Stimulated activated CD4-positive, alpha-beta T cell treated with anti-CD3 and anti-CD28 coated beads, Interleukin-15, amount 100 ng/mL, for 48 hours (primary cell): ENCODE results near the gene NR3C1.

ENCODE experiments used
- DNase-seq, 2 donors: peaks; one replicate each; pipeline ENCODE4 v3.0.0-alpha.2; 2020; ENCODE audit warnings: low read depth in 2 of 2

NR3C1 gene

GRCh38 chr5:143398451-143399237 is 4.8 kb downstream of the NR3C1 start:
- no peak for DNase-seq

GRCh38 chr5:143398053-143398355 is 5.5 kb downstream of the NR3C1 start:
- no peak for DNase-seq

GRCh38 chr5:143397302-143398052 is 6.0 kb downstream of the NR3C1 start:
- no peak for DNase-seq

GRCh38 chr5:143396353-143396940 is 7.0 kb downstream of the NR3C1 start:
- no peak for DNase-seq

GRCh38 chr5:143395638-143396352 is 7.7 kb downstream of the NR3C1 start:
- no peak for DNase-seq

- no peak for DNase-seq
These were observed 10.0 kb downstream of the NR3C1 start for GRCh38 chr5:143393524-143393923.

GRCh38 chr5:143390941-143391340 is 12.5 kb downstream of the NR3C1 start:
- DNase-seq: no peak

GRCh38 chr5:143390258-143390657 is 13.2 kb downstream of the NR3C1 start:
- no peak for DNase-seq

- no peak for DNase-seq
These were observed 16.8 kb downstream of the NR3C1 start for GRCh38 chr5:143386725-143387124.

- DNase-seq: no peak
These were observed 18.4 kb downstream of the NR3C1 start for GRCh38 chr5:143384865-143385657.

- DNase-seq: no peak
These were observed 19.5 kb downstream of the NR3C1 start for GRCh38 chr5:143383988-143384387.

- no peak for DNase-seq
These were observed 23.9 kb downstream of the NR3C1 start for GRCh38 chr5:143379606-143380005.

- DNase-seq: no peak
These were observed 26.3 kb downstream of the NR3C1 start for GRCh38 chr5:143376911-143377813.

GRCh38 chr5:143376195-143376779 is 27.2 kb downstream of the NR3C1 start:
- DNase-seq: no peak

- no peak for DNase-seq
These were observed 28.8 kb downstream of the NR3C1 start for GRCh38 chr5:143374496-143375217.

GRCh38 chr5:143373076-143373475 is 30.4 kb downstream of the NR3C1 start:
- no peak for DNase-seq

- DNase-seq: no peak
These were observed 31.2 kb downstream of the NR3C1 start for GRCh38 chr5:143372187-143372829.

GRCh38 chr5:143370440-143370839 is 33.0 kb downstream of the NR3C1 start:
- DNase-seq: no peak

GRCh38 chr5:143364061-143364460 is 39.4 kb downstream of the NR3C1 start:
- no peak for DNase-seq
